ENCODE data around the gene USP17L10.
"Not testable (repeated sequence)": the region's sequence is repeated elsewhere in the genome, so short reads cannot be mapped to it uniquely, and the experiment has no call there.

USP17L10 gene, protein sequence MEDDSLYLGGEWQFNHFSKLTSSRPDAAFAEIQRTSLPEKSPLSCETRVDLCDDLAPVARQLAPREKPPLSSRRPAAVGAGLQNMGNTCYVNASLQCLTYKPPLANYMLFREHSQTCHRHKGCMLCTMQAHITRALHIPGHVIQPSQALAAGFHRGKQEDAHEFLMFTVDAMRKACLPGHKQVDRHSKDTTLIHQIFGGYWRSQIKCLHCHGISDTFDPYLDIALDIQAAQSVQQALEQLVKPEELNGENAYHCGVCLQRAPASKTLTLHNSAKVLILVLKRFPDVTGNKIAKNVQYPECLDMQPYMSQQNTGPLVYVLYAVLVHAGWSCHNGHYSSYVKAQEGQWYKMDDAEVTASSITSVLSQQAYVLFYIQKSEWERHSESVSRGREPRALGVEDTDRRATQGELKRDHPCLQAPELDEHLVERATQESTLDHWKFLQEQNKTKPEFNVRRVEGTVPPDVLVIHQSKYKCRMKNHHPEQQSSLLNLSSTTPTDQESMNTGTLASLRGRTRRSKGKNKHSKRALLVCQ

DNA sequence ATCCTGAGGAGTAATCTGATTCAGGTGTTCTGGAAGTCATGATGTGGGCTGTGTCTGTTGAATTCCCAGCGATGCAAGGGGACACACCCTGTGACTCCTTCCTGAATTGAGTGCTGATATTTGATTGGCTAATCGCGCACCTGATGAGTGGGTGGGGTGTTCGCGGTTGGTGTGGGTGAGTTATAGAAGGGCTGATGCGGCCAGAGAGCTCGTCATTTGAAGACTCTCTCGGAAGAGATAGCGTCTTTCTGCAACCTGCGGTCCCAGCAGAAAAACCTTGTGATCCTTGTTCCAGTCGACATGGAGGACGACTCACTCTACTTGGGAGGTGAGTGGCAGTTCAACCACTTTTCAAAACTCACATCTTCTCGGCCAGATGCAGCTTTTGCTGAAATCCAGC lies at the start of gene USP17L10:
Gene USP17L10, plus strand, starts transcription at position 301 of the 400 bp plus-strand sequence. Its CDS starts 0 bp downstream, at position 301.
- DNase-seq (ENCODE audit: low read depth): not testable (repeated sequence)

DNA sequence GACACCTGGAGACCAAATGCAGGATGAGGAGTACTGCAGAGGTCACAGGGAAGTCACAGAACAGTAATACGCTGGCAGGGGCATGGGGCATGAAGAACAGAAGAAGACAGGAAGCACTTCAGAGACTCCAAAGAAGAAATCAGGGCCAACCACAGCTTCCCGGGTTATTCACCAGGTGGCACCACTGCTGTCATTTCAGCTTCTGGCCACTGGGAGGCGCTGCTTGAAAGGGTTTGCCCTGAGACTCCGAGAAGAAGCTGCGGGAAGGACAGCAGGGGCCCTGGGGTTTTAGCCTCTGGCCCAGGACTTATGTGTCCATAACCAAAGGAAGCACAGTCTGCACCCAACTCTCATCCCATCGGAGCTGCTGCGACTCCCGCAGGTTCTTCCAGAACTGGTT lies 44.5 kb upstream of the USP17L10 start:
- DNase-seq (ENCODE audit: low read depth): not testable (repeated sequence)

DNA sequence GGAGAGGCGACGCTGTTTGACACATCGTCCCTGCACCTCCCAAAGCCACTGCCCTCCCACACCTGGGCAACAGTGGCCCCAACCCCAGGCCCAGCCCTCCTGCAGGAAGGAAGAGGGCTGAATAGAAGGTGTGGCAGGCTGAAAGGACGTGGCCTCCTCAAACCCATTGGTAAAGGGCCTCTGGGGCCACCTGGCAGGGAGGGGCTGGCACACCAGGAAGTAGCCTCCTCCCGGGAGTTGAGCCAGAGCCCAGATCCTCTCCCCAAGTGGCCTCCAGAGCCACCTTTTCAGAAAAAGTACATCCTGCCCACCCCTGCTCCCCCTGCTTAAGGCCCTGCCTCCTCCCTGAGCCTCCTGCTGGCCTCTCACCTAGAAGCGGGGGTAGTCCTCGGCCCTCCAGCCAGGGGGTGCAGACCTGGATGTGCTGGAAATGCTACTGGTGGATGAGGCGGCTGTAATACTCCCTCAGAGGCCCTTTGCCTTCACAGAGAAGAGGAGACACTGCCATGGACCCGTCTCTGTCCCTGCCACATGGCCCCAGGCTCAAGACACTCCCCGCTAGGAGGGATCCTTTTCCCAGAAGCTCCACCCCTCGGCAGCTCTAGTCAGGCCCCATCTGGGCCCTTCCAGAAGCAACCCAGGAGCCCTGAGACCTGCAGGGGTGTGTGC lies 40.5 kb upstream of the USP17L10 start, which contains the start of gene FAM90A26:
Gene FAM90A26, plus strand, starts transcription at position 619 of the 669 bp plus-strand sequence. CDS start 2,764 bp downstream, outside the sequence.
- DNase-seq (ENCODE audit: low read depth): not testable (repeated sequence)

DNA sequence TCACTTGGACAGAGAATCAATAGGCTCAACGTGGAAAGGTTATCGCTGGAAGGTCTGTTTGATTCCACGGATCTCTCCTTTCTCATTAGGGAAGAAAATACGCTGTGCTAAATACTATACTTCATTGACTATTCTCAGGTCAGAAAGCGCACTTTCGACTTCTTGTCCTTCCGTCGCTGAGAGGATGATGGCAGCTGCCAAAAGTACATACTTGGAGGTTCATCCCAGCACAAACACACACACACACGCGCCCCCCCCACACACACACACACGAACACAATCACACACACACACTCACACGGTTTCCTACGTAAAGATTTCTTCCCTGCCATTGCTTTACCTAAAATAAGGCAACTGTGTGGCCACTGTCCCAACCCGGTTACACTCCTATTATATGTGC lies 4.2 kb downstream of the USP17L10 start:
- not testable (repeated sequence) for DNase-seq (ENCODE audit: low read depth)

DNA sequence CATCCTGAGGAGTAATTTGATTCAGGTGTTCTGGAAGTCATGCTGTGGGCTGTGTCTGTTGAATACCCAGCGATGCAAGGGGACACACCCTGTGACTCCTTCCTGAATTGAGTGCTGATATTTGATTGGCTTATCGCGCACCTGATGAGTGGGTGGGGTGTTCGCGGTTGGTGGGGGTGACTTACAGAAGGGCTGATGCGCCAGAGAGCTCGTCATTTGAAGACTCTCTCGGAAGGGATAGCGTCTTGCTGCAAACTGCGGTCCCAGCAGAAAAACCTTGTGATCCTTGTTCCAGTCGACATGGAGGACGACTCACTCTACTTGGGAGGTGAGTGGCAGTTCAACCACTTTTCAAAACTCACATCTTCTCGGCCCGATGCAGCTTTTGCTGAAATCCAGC lies 4.6 kb downstream of the USP17L10 start, which contains the start of gene USP17L11:
Gene USP17L11, plus strand, starts transcription at position 301 of the 400 bp plus-strand sequence. Its CDS starts 0 bp downstream, at position 301.
- DNase-seq (ENCODE audit: low read depth): not testable (repeated sequence)

DNA sequence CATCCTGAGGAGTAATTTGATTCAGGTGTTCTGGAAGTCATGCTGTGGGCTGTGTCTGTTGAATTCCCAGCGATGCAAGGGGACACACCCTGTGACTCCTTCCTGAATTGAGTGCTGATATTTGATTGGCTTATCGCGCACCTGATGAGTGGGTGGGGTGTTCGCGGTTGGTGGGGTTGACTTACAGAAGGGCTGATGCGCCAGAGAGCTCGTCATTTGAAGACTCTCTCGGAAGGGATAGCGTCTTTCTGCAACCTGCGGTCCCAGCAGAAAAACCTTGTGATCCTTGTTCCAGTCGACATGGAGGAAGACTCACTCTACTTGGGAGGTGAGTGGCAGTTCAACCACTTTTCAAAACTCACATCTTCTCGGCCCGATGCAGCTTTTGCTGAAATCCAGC lies 9.4 kb downstream of the USP17L10 start, which contains the start of gene USP17L12:
Gene USP17L12, plus strand, starts transcription at position 301 of the 400 bp plus-strand sequence. Its CDS starts 0 bp downstream, at position 301.
- not testable (repeated sequence) for DNase-seq (ENCODE audit: low read depth)

DNA sequence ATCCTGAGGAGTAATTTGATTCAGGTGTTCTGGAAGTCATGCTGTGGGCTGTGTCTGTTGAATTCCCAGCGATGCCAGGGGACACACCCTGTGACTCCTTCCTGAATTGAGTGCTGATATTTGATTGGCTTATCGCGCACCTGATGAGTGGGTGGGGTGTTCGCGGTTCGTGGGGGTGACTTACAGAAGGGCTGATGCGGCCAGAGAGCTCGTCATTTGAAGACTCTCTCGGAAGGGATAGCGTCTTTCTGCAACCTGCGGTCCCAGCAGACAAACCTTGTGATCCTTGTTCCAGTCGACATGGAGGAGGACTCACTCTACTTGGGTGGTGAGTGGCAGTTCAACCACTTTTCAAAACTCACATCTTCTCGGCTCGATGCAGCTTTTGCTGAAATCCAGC lies 14.1 kb downstream of the USP17L10 start, which contains the start of gene USP17L13:
Gene USP17L13, plus strand, starts transcription at position 301 of the 400 bp plus-strand sequence. Its CDS starts 0 bp downstream, at position 301.
- not testable (repeated sequence) for DNase-seq (ENCODE audit: low read depth)

DNA sequence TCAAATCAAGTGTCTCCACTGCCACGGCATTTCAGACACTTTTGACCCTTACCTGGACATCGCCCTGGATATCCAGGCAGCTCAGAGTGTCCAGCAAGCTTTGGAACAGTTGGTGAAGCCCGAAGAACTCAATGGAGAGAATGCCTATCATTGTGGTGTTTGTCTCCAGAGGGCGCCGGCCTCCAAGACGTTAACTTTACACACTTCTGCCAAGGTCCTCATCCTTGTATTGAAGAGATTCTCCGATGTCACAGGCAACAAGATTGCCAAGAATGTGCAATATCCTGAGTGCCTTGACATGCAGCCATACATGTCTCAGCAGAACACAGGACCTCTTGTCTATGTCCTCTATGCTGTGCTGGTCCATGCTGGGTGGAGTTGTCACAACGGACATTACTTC lies 19.8 kb downstream of the USP17L10 start:
- DNase-seq (ENCODE audit: low read depth): not testable (repeated sequence)

DNA sequence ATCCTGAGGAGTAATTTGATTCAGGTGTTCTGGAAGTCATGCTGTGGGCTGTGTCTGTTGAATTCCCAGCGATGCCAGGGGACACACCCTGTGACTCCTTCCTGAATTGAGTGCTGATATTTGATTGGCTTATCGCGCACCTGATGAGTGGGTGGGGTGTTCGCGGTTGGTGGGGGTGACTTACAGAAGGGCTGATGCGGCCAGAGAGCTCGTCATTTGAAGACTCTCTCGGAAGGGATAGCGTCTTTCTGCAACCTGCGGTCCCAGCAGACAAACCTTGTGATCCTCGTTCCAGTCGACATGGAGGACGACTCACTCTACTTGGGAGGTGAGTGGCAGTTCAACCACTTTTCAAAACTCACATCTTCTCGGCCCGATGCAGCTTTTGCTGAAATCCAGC lies 23.6 kb downstream of the USP17L10 start, which contains the start of gene USP17L15:
Gene USP17L15, plus strand, starts transcription at position 301 of the 400 bp plus-strand sequence. Its CDS starts 0 bp downstream, at position 301.
- DNase-seq (ENCODE audit: low read depth): not testable (repeated sequence)

DNA sequence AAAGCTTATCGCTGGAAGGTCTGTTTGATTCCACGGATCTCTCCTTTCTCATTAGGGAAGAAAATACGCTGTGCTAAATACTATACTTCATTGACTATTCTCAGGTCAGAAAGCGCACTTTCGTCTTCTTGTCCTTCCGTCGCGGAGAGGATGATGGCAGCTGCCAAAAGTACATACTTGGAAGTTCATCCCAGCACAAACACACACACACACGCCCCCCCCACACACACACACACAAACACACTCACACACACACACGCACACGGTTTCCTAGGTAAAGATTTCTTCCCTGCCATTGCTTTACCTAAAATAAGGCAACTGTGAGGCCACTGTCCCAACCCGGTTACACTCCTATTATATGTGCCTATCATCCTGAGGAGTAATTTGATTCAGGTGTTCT lies 28.0 kb downstream of the USP17L10 start:
- not testable (repeated sequence) for DNase-seq (ENCODE audit: low read depth)

DNA sequence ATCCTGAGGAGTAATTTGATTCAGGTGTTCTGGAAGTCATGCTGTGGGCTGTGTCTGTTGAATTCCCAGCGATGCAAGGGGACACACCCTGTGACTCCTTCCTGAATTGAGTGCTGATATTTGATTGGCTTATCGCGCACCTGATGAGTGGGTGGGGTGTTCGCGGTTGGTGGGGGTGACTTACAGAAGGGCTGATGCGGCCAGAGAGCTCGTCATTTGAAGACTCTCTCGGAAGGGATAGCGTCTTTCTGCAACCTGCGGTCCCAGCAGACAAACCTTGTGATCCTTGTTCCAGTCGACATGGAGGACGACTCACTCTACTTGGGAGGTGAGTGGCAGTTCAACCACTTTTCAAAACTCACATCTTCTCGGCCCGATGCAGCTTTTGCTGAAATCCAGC lies 33.1 kb downstream of the USP17L10 start, which contains the start of gene USP17L17:
Gene USP17L17, plus strand, starts transcription at position 301 of the 400 bp plus-strand sequence. Its CDS starts 0 bp downstream, at position 301.
- not testable (repeated sequence) for DNase-seq (ENCODE audit: low read depth)

DNA sequence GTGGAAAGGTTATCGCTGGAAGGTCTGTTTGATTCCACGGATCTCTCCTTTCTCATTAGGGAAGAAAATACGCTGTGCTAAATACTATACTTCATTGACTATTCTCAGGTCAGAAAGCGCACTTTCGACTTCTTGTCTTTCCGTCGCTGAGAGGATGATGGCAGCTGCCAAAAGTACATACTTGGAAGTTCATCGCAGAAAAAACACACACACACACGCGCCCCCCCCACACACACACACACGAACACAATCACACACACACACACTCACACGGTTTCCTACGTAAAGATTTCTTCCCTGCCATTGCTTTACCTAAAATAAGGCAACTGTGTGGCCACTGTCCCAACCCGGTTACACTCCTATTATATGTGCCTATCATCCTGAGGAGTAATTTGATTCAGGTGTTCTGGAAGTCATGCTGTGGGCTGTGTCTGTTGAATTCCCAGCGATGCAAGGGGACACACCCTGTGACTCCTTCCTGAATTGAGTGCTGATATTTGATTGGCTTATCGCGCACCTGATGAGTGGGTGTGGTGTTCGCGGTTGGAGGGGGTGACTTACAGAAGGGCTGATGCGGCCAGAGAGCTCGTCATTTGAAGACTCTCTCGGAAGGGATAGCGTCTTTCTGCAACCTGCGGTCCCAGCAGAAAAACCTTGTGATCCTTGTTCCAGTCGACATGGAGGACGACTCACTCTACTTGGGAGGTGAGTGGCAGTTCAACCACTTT lies 37.7 kb downstream of the USP17L10 start, which contains the start of gene USP17L18:
Gene USP17L18, plus strand, starts transcription at position 678 of the 728 bp plus-strand sequence. Its CDS starts 0 bp downstream, at position 678.
- DNase-seq (ENCODE audit: low read depth): not testable (repeated sequence)

DNA sequence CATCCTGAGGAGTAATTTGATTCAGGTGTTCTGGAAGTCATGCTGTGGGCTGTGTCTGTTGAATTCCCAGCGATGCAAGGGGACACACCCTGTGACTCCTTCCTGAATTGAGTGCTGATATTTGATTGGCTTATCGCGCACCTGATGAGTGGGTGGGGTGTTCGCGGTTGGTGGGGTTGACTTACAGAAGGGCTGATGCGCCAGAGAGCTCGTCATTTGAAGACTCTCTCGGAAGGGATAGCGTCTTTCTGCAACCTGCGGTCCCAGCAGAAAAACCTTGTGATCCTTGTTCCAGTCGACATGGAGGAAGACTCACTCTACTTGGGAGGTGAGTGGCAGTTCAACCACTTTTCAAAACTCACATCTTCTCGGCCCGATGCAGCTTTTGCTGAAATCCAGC lies 42.6 kb downstream of the USP17L10 start, which contains the start of gene USP17L19:
Gene USP17L19, plus strand, starts transcription at position 301 of the 400 bp plus-strand sequence. Its CDS starts 0 bp downstream, at position 301.
- not testable (repeated sequence) for DNase-seq (ENCODE audit: low read depth)

DNA sequence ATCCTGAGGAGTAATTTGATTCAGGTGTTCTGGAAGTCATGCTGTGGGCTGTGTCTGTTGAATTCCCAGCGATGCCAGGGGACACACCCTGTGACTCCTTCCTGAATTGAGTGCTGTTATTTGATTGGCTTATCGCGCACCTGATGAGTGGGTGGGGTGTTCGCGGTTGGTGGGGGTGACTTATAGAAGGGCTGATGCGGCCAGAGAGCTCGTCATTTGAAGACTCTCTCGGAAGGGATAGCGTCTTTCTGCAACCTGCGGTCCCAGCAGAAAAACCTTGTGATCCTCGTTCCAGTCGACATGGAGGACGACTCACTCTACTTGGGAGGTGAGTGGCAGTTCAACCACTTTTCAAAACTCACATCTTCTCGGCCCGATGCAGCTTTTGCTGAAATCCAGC lies 47.4 kb downstream of the USP17L10 start, which contains the start of gene USP17L20:
Gene USP17L20, plus strand, starts transcription at position 301 of the 400 bp plus-strand sequence. Its CDS starts 0 bp downstream, at position 301.
- DNase-seq (ENCODE audit: low read depth): not testable (repeated sequence)

All from GM04504 (cell line).